Tibial nerve (tissue), 4 donors: ENCODE measurements around the gene IFNA5. TPM values are rescaled to one million over a fixed set of nuclear protein-coding genes. Genes with fewer than 3 reads are reported as not detected.

Source experiments
- DNase-seq, 2 donors: peaks; one replicate each; pipeline ENCODE4 v3.0.0-alpha.2; 2019; ENCODE audit warnings: low spot score in 2 of 2
- H3K27ac ChIP-seq, 4 donors: fragments of 200-600 bp; sonication (generic) in 3 of 4; one replicate each; pipeline ENCODE4 v1.5.1; 2017 to 2019; ENCODE audit warnings: mild to moderate bottlenecking in 1 of 4
- H3K27me3 ChIP-seq, 2 donors: fragments of 200-600 bp; sonication (generic) in 1 of 2; one replicate each; pipeline versions ENCODE4 v1.5.1 to v1.6.0; 2017 to 2019
- H3K36me3 ChIP-seq, 3 donors: fragments of 200-600 bp; sonication (generic); one replicate each; pipeline ENCODE4 v1.5.1; 2018 to 2019
- H3K4me1 ChIP-seq, 4 donors: fragments of 200-600 bp; sonication (generic) in 3 of 4; one replicate each; pipeline ENCODE4 v1.5.1; 2017 to 2019
- H3K4me3 ChIP-seq, 4 donors: fragments of 200-600 bp; sonication (generic) in 3 of 4; one replicate each; pipeline ENCODE4 v1.5.1; 2017 to 2019; ENCODE audit warnings: mild to moderate bottlenecking in 1 of 4, moderate library complexity in 1 of 4
- H3K9me3 ChIP-seq, 4 donors: fragments of 200-600 bp; sonication (generic) in 3 of 4; one replicate each; pipeline ENCODE4 v1.5.1; 2017 to 2019
- EP300 ChIP-seq, 2 donors: sonication (generic); formaldehyde crosslinking; IDR thresholded peaks; one replicate each; pipeline ENCODE4 v1.6.1; 2017; ENCODE audit warnings: antibody characterized with exemption in 2 of 2, mild to moderate bottlenecking in 1 of 2
- POLR2A ChIP-seq, 2 donors: fragments of 450-650 bp; IDR thresholded peaks; one replicate each; pipeline ENCODE4 v1.6.1; 2017; ENCODE audit warnings: antibody characterized with exemption in 2 of 2, mild to moderate bottlenecking in 2 of 2, moderate library complexity in 2 of 2
- WGBS, 2 donors: methylation state at CpG; one replicate each; pipeline ENCODE4 v1.1.5; 2018; 5-methylcytosine and 5-hydroxymethylcytosine counted together
- total RNA-seq, 4 donors: library from RNA; depleted of rRNA; stranded (reverse); fragments of >200 nt; gene quantifications; one replicate each; pipeline ENCODE4 v1.1.0, GENCODE V29; 2016
- TF ChIP-seq, protein P1 (sequence below), 5 experiments: fragments of 200-600 bp in 3 of 5; fragments of 450-650 bp in 2 of 5; sonication (generic) in 3 of 5; IDR thresholded peaks; one replicate each; pipeline ENCODE4 v1.5.1; 2016 to 2019; ENCODE audit warnings: antibody characterized with exemption in 5 of 5, mild to moderate bottlenecking in 3 of 5, moderate library complexity in 2 of 5

IFNA5 gene
- under 1 TPM in 1 of 4 donors, not detected in 3; 0.90 TPM for total RNA-seq

DNA sequence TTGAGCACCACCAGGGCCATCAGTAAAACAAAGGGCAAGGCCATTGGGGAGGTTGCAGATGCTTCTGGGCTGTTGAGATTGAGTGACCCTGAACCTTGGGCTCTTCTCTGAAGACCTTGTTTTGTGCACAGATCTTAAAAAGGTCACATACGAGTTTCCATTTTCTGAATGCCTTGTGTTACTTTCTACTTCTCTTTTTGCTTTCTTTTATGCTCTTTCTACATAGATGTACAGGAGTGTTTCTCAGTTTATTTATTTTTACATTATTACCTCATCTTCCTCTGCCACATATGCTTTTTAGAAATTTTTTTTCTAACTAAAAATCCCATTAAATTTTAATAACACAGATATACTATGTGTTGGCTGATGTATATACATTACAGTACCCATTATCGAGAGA lies at the start of gene IFNA5:
TSS of gene IFNA5 (minus strand) at position 101 of the 400 bp plus-strand sequence. CDS start at position 44, 57 bp downstream.
- 76 to 80% methylated on average over 2 of the region's 2 CpGs for WGBS, 2 donors
- no peak for TF ChIP-seq POLR2A (IDR thresholded peaks at IDR 0.05)
- TF ChIP-seq, protein P1, sequence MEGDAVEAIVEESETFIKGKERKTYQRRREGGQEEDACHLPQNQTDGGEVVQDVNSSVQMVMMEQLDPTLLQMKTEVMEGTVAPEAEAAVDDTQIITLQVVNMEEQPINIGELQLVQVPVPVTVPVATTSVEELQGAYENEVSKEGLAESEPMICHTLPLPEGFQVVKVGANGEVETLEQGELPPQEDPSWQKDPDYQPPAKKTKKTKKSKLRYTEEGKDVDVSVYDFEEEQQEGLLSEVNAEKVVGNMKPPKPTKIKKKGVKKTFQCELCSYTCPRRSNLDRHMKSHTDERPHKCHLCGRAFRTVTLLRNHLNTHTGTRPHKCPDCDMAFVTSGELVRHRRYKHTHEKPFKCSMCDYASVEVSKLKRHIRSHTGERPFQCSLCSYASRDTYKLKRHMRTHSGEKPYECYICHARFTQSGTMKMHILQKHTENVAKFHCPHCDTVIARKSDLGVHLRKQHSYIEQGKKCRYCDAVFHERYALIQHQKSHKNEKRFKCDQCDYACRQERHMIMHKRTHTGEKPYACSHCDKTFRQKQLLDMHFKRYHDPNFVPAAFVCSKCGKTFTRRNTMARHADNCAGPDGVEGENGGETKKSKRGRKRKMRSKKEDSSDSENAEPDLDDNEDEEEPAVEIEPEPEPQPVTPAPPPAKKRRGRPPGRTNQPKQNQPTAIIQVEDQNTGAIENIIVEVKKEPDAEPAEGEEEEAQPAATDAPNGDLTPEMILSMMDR (IDR thresholded peaks at IDR 0.05), result no peak
- no peak for TF ChIP-seq EP300 (IDR thresholded peaks at IDR 0.05)
- Histone ChIP-seq H3K27ac (no peak within 1 kb of the TSS), H3K9me3 (peaks cover 0 to 5% (median 0%) of the 10 kb centered on the region in 4 donors), H3K4me1 (no peaks in the 10 kb centered on the region), H3K4me3 (no peak within 1 kb of the TSS), H3K27me3 (no peaks in the 10 kb centered on the region), H3K36me3 (no peaks in the 10 kb centered on the region)
- DNase-seq, result no peak

DNA sequence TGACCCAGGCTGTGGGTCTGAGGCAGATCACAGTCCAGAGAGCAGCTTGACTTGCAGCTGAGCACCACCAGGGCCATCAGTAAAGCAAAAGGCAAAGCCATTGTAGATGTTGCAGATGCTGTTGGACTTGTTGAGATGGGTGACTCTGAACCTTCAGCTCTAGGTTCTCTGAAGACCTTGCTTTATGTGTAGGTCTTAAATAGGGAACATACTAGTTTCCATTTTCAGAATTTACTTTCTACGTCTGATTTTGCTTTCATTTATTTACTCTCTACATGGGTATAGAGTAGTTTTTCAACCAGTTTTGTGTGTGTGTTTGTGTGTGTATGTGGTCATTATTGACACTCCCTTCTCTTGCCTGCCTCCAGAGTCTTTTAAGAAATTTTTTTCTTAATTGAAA lies 45.7 kb upstream of the IFNA5 start, which contains the start of gene IFNA6:
TSS of gene IFNA6 (minus strand) at position 101 of the 400 bp plus-strand sequence. CDS start at position 101, 0 bp downstream.
- no peak within 1 kb of the TSS for H3K4me3 ChIP-seq

DNA sequence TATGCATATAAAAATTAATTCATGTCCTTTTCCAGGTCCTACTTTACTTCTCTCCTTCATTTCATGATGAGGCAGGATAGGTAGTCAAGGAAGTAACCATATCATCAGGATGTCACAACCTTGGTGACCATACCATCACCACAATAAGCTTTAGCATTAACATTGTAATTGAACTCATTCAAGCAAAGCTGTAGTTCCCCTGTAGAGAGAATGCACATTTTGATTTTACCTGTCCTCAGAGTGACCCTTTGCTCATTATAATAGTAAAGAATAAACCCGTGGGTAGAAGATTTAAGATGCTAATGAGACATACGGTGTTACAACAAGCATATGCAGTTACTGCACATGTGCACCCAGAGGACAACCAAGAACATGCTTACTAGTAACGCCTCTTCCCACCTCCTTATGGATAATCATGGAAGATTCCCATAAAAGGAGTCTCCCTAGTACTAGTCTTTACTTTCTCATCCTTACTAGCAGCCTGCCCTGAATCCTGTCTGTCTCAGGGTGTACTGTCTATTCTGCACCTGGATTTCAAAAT lies 43.4 kb upstream of the IFNA5 start:
- 72 to 80% methylated on average over 3 of the region's 3 CpGs for WGBS, 2 donors
- no peak overlapping the region for H3K4me3 ChIP-seq
- peaks cover 0 to 8% (median 0%) of the 10 kb centered on the region in 4 donors for H3K9me3 ChIP-seq
- TF ChIP-seq POLR2A (IDR thresholded peaks at IDR 0.05) (no peak), EP300 (IDR thresholded peaks at IDR 0.05) (no peak)
- TF ChIP-seq, protein P1 (IDR thresholded peaks at IDR 0.05), result no peak
- DNase-seq, result no peak
- H3K27ac ChIP-seq, result no peak overlapping the region
- H3K27me3 ChIP-seq, result no peaks in the 10 kb centered on the region
- H3K36me3 ChIP-seq, result no peaks in the 10 kb centered on the region
- no peaks in the 10 kb centered on the region for H3K4me1 ChIP-seq

More for the DNA sequence above, 45.7 kb upstream of the IFNA5 start, which contains the start of gene IFNA6:
- Histone ChIP-seq H3K9me3 (no peaks in the 10 kb centered on the region), H3K27me3 (no peaks in the 10 kb centered on the region), H3K27ac (no peak within 1 kb of the TSS), H3K4me1 (no peaks in the 10 kb centered on the region), H3K36me3 (no peaks in the 10 kb centered on the region)
- TF ChIP-seq EP300 (IDR thresholded peaks at IDR 0.05) (no peak), POLR2A (IDR thresholded peaks at IDR 0.05) (no peak)
- TF ChIP-seq, protein P1 (IDR thresholded peaks at IDR 0.05), result no peak
- 84 to 91% methylated on average over 1 of the region's 1 CpG for WGBS, 2 donors
- DNase-seq, result no peak

DNA sequence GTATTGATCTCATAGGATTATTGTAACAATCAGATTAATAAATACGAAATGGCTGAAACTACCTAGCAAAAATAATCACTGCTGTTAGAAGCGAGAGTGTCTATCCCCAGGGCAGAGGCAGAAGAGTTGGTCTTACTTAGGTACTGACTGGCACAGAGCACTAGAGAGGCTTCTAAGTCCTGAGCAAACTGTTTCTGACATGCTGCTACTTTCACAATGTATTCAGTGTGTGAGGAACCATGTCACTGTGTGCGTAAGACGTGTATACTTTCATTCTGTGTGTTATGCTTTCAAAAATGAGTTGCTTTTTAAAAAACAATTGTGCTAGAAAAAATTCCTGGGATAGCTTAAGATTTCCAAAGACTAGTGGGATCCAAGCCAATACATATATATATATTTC lies 35.6 kb upstream of the IFNA5 start:
- Histone ChIP-seq H3K27ac (no peak overlapping the region), H3K27me3 (no peaks in the 10 kb centered on the region), H3K4me1 (peaks cover 0 to 5% (median 0%) of the 10 kb centered on the region in 4 donors), H3K9me3 (peaks cover 0 to 8% (median 0%) of the 10 kb centered on the region in 4 donors), H3K4me3 (no peak overlapping the region), H3K36me3 (no peaks in the 10 kb centered on the region)
- WGBS, 2 donors, result 80 to 83% methylated on average over 4 of the region's 4 CpGs
- TF ChIP-seq, protein P1 (IDR thresholded peaks at IDR 0.05), result no peak
- TF ChIP-seq POLR2A (IDR thresholded peaks at IDR 0.05), result no peak
- TF ChIP-seq EP300 (IDR thresholded peaks at IDR 0.05), result no peak
- no peak for DNase-seq

DNA sequence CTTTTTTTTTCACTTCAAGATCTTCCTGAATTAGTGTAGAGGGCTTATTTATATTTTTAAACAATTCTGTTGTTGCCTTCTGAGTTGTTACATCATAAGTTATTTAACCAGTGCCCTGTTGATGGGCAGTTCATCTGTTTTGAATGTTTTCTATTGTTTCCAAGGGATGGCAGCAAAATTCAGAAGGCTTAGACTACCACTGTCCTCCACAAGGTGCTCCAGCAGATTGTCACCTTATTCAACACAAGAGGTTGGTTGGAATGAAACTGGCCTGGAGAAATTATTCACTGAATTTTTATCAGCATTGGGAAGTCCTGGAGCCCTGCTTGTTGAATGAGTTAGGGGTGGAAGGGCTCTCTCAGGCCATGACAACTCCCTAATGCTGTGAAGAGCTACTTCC lies 31.3 kb upstream of the IFNA5 start:
- Histone ChIP-seq H3K4me1 (peaks cover 4 to 35% (median 13%) of the 10 kb centered on the region in 4 donors), H3K27ac (no peak overlapping the region), H3K27me3 (no peaks in the 10 kb centered on the region), H3K9me3 (no peaks in the 10 kb centered on the region), H3K36me3 (no peaks in the 10 kb centered on the region), H3K4me3 (no peak overlapping the region)
- no peak for DNase-seq
- TF ChIP-seq POLR2A (IDR thresholded peaks at IDR 0.05), result no peak
- no peak for TF ChIP-seq EP300 (IDR thresholded peaks at IDR 0.05)
- TF ChIP-seq, protein P1 (IDR thresholded peaks at IDR 0.05), result no peak
